Measurements from ENCODE around the gene ZKSCAN4.

ZKSCAN4 gene

GRCh38 chr6:28205879-28206278, 46.2 kb downstream of the ZKSCAN4 start:
- Histone ChIP-seq H3K9me3 (ENCODE audit: control insufficient read depth, low read length) (no peaks in the 10 kb centered on the region), H2AFZ (no peak overlapping the region), H3K9ac (no peak overlapping the region), H3K27me3 (ENCODE audit: control insufficient read depth, insufficient read depth, low read length) (peaks cover 4% of the 10 kb centered on the region), H3K4me2 (ENCODE audit: low read length) (no peak overlapping the region), H3K79me2 (no peaks in the 10 kb centered on the region), H3K4me1 (no peaks in the 10 kb centered on the region), H3K27ac (no peak overlapping the region), H3K36me3 (ENCODE audit: control insufficient read depth, insufficient read depth, low read length) (no peaks in the 10 kb centered on the region), H3K4me3 (ENCODE audit: low read depth, low read length) (no peak overlapping the region)
- TF ChIP-seq CTCF (IDR thresholded peaks at IDR 0.05): no peak

- H2AFZ ChIP-seq: no peak overlapping the region
- H3K27me3 ChIP-seq (ENCODE audit: control insufficient read depth, insufficient read depth, low read length): peaks cover 1% of the 10 kb centered on the region
Measured at GRCh38 chr6:28203201-28203600, 48.9 kb downstream of the ZKSCAN4 start.

GRCh38 chr6:28200020-28200419, 52.0 kb downstream of the ZKSCAN4 start:
- no peak overlapping the region for H2AFZ ChIP-seq
- H3K9ac ChIP-seq: no peak overlapping the region
- TF ChIP-seq CTCF (IDR thresholded peaks at IDR 0.05): no peak
- no peaks in the 10 kb centered on the region for H3K9me3 ChIP-seq (ENCODE audit: control insufficient read depth, low read length)
- H3K4me2 ChIP-seq (ENCODE audit: low read length): no peak overlapping the region
- no peaks in the 10 kb centered on the region for H3K36me3 ChIP-seq (ENCODE audit: control insufficient read depth, insufficient read depth, low read length)
- no peaks in the 10 kb centered on the region for H3K79me2 ChIP-seq
- H3K27me3 ChIP-seq (ENCODE audit: control insufficient read depth, insufficient read depth, low read length): no peaks in the 10 kb centered on the region
- no peak overlapping the region for H3K4me3 ChIP-seq (ENCODE audit: low read depth, low read length)
- no peak overlapping the region for H3K27ac ChIP-seq
- no peaks in the 10 kb centered on the region for H3K4me1 ChIP-seq

More at GRCh38 chr6:28203201-28203600, 48.9 kb downstream of the ZKSCAN4 start:
- H3K9me3 ChIP-seq (ENCODE audit: control insufficient read depth, low read length): no peaks in the 10 kb centered on the region
- no peaks in the 10 kb centered on the region for H3K4me1 ChIP-seq
- H3K4me3 ChIP-seq (ENCODE audit: low read depth, low read length): no peak overlapping the region
- no peaks in the 10 kb centered on the region for H3K79me2 ChIP-seq
- H3K9ac ChIP-seq: no peak overlapping the region
- no peaks in the 10 kb centered on the region for H3K36me3 ChIP-seq (ENCODE audit: control insufficient read depth, insufficient read depth, low read length)
- H3K27ac ChIP-seq: no peak overlapping the region
- no peak overlapping the region for H3K4me2 ChIP-seq (ENCODE audit: low read length)
- TF ChIP-seq CTCF (IDR thresholded peaks at IDR 0.05): no peak
